IMR-90 (cell line): Measurements from ENCODE around the gene ZMIZ1. TPM values are rescaled to one million over a fixed set of nuclear protein-coding genes. Genes with fewer than 3 reads are reported as not detected.

Experiments used
- ATAC-seq: fragments of 200-7000 bp; cut with Tn5 transposase; 2 replicates; pipeline ENCODE4 v1.9.1; 2020; ENCODE audit warnings: low read depth, mild to moderate bottlenecking, moderate library complexity
- BruUV-seq: library from RNA; stranded (reverse); fragments of 400-500 nt; replicated peaks from 2 replicates; lab custom pipeline; 2021; lab: Mats Ljungman, UMichigan
- CTCF ChIA-PET: fragments of 300-600 bp; formaldehyde crosslinking; extraction: SDS; loops from one replicate; lab custom pipeline; 2021; ENCODE audit warnings: antibody characterized with exemption; lab: Yijun Ruan, JAX
- POLR2A ChIA-PET: fragments of 300-600 bp; sonication (Branson Sonifier 250); formaldehyde crosslinking; loops from one replicate; lab custom pipeline; 2022; ENCODE audit warnings: antibody characterized with exemption; ENCODE audit not compliant: unreplicated experiment; lab: Charles Lee
- DNase-seq: peaks from one replicate; pipeline ENCODE4 v3.0.0; 2013
- H2AFZ ChIP-seq: replicated peaks from 2 replicates; pipeline ENCODE3; 2013; ENCODE audit warnings: low read length, mild to moderate bottlenecking; ENCODE audit not compliant: poor library complexity
- H2AK5ac ChIP-seq: 2 replicates; pipeline ENCODE4 v1.6.1; 2013; ENCODE audit warnings: low read depth, low read length, inconsistent platforms
- H2AK9ac ChIP-seq: replicated peaks from 2 replicates; pipeline ENCODE3; 2013; ENCODE audit warnings: mild to moderate bottlenecking, low read depth, low read length, moderate library complexity; ENCODE audit not compliant: poor library complexity
- H2BK120ac ChIP-seq: 2 replicates; pipeline ENCODE4 v1.6.1; 2013; ENCODE audit warnings: low read depth, low read length, inconsistent platforms
- H2BK15ac ChIP-seq: 3 replicates; pipeline ENCODE4 v1.6.1; 2013; ENCODE audit warnings: low read depth, low read length, inconsistent platforms
- H2BK20ac ChIP-seq: 2 replicates; pipeline ENCODE4 v1.6.1; 2013; ENCODE audit warnings: low read depth, mild to moderate bottlenecking, inconsistent platforms, low read length, moderate library complexity
- H2BK5ac ChIP-seq: 2 replicates; pipeline ENCODE4 v1.6.1; 2013; ENCODE audit warnings: mild to moderate bottlenecking, low read depth, low read length, inconsistent platforms; ENCODE audit not compliant: poor library complexity, severe bottlenecking
- H3K14ac ChIP-seq: replicated peaks from 2 replicates; pipeline ENCODE4 v1.6.1; 2013; ENCODE audit warnings: low read depth, low read length, inconsistent platforms
- H3K18ac ChIP-seq: 2 replicates; pipeline ENCODE4 v1.6.1; 2013; ENCODE audit warnings: low read depth, low read length, control low read depth
- H3K23ac ChIP-seq: 2 replicates; pipeline ENCODE4 v1.6.1; 2013; ENCODE audit warnings: low read depth, low read length, inconsistent platforms
- H3K27ac ChIP-seq: 2 replicates; pipeline ENCODE4 v1.5.1; 2013; ENCODE audit warnings: mild to moderate bottlenecking, control low read depth, low read length; ENCODE audit not compliant: insufficient read depth
- H3K27me3 ChIP-seq: 2 replicates; pipeline ENCODE4 v1.6.1; 2013; ENCODE audit warnings: low read length; ENCODE audit not compliant: control insufficient read depth, insufficient read depth
- H3K36me3 ChIP-seq: 2 replicates; pipeline ENCODE4 v1.6.1; 2013; ENCODE audit warnings: low read length, mixed read lengths; ENCODE audit not compliant: control insufficient read depth, insufficient read depth
- H3K4ac ChIP-seq: 2 replicates; pipeline ENCODE4 v1.6.1; 2013; ENCODE audit warnings: low read depth, low read length, inconsistent platforms
- H3K4me1 ChIP-seq: 2 replicates; pipeline ENCODE4 v1.6.1; 2013; ENCODE audit warnings: low read length, mixed read lengths; ENCODE audit not compliant: control insufficient read depth, insufficient read depth
- H3K4me2 ChIP-seq: 2 replicates; pipeline ENCODE4 v1.6.1; 2013; ENCODE audit warnings: low read depth, mild to moderate bottlenecking, control low read depth, low read length, moderate library complexity
- H3K4me3 ChIP-seq: 2 replicates; pipeline ENCODE4 v1.5.1; 2013; ENCODE audit warnings: low read depth, mild to moderate bottlenecking, control low read depth, low read length, moderate library complexity; ENCODE audit not compliant: insufficient read depth
- H3K56ac ChIP-seq: 2 replicates; pipeline ENCODE4 v1.6.1; 2013; ENCODE audit warnings: low read length, inconsistent platforms; ENCODE audit not compliant: insufficient read depth; ENCODE audit errors: extremely low read depth
- H3K79me1 ChIP-seq, 2 experiments: 2 replicates each; pipeline ENCODE4 v1.6.1; 2013; ENCODE audit warnings: low read length in 2 of 2, inconsistent platforms in 1 of 2, low read depth in 1 of 2
- H3K9ac ChIP-seq: 2 replicates; pipeline ENCODE4 v1.6.1; 2013; ENCODE audit warnings: low read depth, low read length, control low read depth
- H3K9me1 ChIP-seq: 2 replicates; pipeline ENCODE4 v1.6.1; 2013; ENCODE audit warnings: low read length, inconsistent platforms; ENCODE audit not compliant: insufficient read depth
- H3K9me3 ChIP-seq: 2 replicates; pipeline ENCODE4 v1.6.1; 2013; ENCODE audit warnings: low read length; ENCODE audit not compliant: control insufficient read depth, insufficient read depth
- H4K20me1 ChIP-seq: 2 replicates; pipeline ENCODE4 v1.6.1; 2013; ENCODE audit warnings: low read length, inconsistent platforms; ENCODE audit not compliant: insufficient read depth
- H4K5ac ChIP-seq: 2 replicates; pipeline ENCODE4 v1.6.1; 2013; ENCODE audit warnings: mild to moderate bottlenecking, low read depth, low read length, control low read depth
- H4K8ac ChIP-seq, 2 experiments: 2 replicates each; pipeline ENCODE4 v1.6.1; 2013; ENCODE audit warnings: low read depth in 2 of 2, low read length in 2 of 2, control low read depth in 1 of 2, inconsistent platforms in 1 of 2
- H4K91ac ChIP-seq: 2 replicates; pipeline ENCODE4 v1.6.1; 2013; ENCODE audit warnings: low read depth, low read length, inconsistent platforms; ENCODE audit not compliant: insufficient read depth
- BHLHE40 ChIP-seq: fragments of 150-350 bp; IDR thresholded peaks from 2 replicates; pipeline ENCODE4 v1.6.1; 2016; ENCODE audit warnings: mild to moderate bottlenecking, low read depth, low read length
- CEBPB ChIP-seq: IDR thresholded peaks from 2 replicates; pipeline ENCODE4 v1.6.1; 2012; ENCODE audit warnings: low read depth, low read length, improper control_type of control experiment
- CHD1 ChIP-seq: IDR thresholded peaks from 2 replicates; pipeline ENCODE4 v1.6.1; 2012; ENCODE audit warnings: low read depth, low read length, improper control_type of control experiment
- FOS ChIP-seq: fragments of 150-350 bp; IDR thresholded peaks from 2 replicates; pipeline ENCODE4 v1.6.1; 2016; ENCODE audit warnings: low read depth, low read length
- MAZ ChIP-seq: IDR thresholded peaks from 2 replicates; pipeline ENCODE4 v1.6.1; 2012; ENCODE audit warnings: low read depth, mild to moderate bottlenecking, low read length, improper control_type of control experiment, moderate library complexity, borderline replicate concordance
- MXI1 ChIP-seq: IDR thresholded peaks from 2 replicates; pipeline ENCODE4 v1.6.1; 2012; ENCODE audit warnings: low read depth, mild to moderate bottlenecking, low read length, moderate library complexity, borderline replicate concordance
- POLR2A ChIP-seq: IDR thresholded peaks from 2 replicates; pipeline ENCODE4 v1.6.1; 2012; ENCODE audit warnings: mild to moderate bottlenecking, low read depth, low read length
- RAD21 ChIP-seq: IDR thresholded peaks from 2 replicates; pipeline ENCODE4 v1.6.1; 2012; ENCODE audit warnings: low read length, improper control_type of control experiment
- RCOR1 ChIP-seq: IDR thresholded peaks from 2 replicates; pipeline ENCODE4 v1.6.1; 2012; ENCODE audit warnings: mild to moderate bottlenecking, low read length, improper control_type of control experiment; ENCODE audit not compliant: insufficient replicate concordance
- RFX5 ChIP-seq: IDR thresholded peaks from 2 replicates; pipeline ENCODE4 v1.8.0; 2012; ENCODE audit warnings: low read depth, mild to moderate bottlenecking, low read length, moderate library complexity
- SMC3 ChIP-seq: fragments of 150-350 bp; IDR thresholded peaks from 2 replicates; pipeline ENCODE4 v1.6.1; 2016; ENCODE audit warnings: low read depth, mild to moderate bottlenecking, antibody characterized with exemption, low read length, moderate library complexity
- WGBS, 2 experiments: methylation state at CpG; one replicate each; pipeline versions ENCODE4 v1.1.5 to v1.1.7; 2013; ENCODE audit warnings: missing lambda C conversion rate in 2 of 2; ENCODE audit not compliant: insufficient read length in 1 of 2; ENCODE audit errors: extremely low coverage in 2 of 2; 5-methylcytosine and 5-hydroxymethylcytosine counted together
- dilution Hi-C: fragments of 300-500 bp; cut with HindIII; formaldehyde crosslinking; loops from one replicate; pipeline ENCODE4 v1.14.3; 2018; ENCODE audit warnings: low sequenced_read_pairs; ENCODE audit not compliant: unreplicated experiment
- in situ Hi-C: fragments of 300-500 bp; cut with MboI; formaldehyde crosslinking; loops from 3 replicates; pipeline ENCODE4 v1.14.3; 2019; ENCODE audit warnings: low sequenced_read_pairs, inconsistent platforms, mixed read lengths
- intact Hi-C: fragments of 100-400 bp; cut with micrococcal nuclease; formaldehyde crosslinking; loops from 2 replicates; pipeline ENCODE4 v1.10.0; 2022
- polyA plus RNA-seq, 3 experiments: library from polyadenylated mRNA; depleted of rRNA; stranded (reverse); fragments of >200 nt; gene quantifications; 2 replicates each; pipeline ENCODE4 v1.2.3, GENCODE V29; 2012; ENCODE audit warnings: low replicate concordance in 1 of 3
- total RNA-seq: library from RNA; depleted of rRNA; stranded (reverse); fragments of >200 nt; gene quantifications from 2 replicates; pipeline ENCODE4 v1.2.3, GENCODE V29; 2012
- TF ChIP-seq, protein P1 (sequence below): fragments of 150-350 bp; IDR thresholded peaks from 2 replicates; pipeline ENCODE4 v1.6.1; 2016; ENCODE audit warnings: low read depth, mild to moderate bottlenecking, low read length, moderate library complexity, borderline replicate concordance
- TF ChIP-seq, protein P2 (sequence below): conservative IDR thresholded peaks from 2 replicates; pipeline ENCODE4 v1.5.1; 2012; ENCODE audit warnings: mild to moderate bottlenecking, low read depth, low read length, improper control_type of control experiment

ZMIZ1 gene
- total and polyA plus RNA-seq, 2 of the 4 experiments (the other 2 are of a cell fraction), result 6.6 to 48.7 TPM

DNA sequence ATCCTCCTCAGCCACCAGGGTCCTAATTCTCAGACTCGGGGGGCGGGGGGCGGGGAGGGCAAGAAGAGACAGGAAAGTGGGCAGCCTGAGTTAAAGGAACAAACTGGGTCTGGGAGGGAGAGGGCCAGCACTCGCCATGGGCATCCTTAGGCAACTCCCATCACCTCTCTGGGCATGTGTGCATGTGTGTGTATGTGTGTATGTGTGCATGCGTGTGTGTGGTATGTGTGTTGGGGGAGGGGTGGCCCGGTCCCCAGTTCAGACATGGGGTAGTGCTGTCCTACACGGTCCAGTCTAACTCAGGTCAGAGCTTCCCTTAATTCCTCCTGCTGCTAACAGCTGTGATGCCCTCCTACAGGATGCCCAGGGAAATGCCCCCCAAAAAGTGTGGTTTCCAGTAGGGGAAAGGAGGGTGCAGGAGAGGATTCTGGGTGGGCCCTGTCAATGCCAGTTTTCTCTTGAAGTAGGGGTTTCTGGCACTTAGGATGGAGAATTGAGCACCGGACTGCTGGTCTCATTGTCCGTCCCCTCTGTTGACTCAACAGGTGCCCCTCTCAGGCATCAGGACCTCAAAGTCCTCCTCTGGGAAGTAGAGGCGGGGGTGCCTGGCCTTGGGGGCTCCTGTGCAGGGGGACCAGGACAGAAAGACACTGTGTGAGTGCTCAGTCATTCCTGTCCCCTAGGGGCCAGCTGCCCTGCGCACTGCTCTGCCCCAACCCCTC, 15.1 kb upstream of the ZMIZ1 start:
- DNase-seq, result no peak
- no peak overlapping the region for H4K5ac ChIP-seq
- H3K27ac ChIP-seq, result no peak overlapping the region
- H3K4ac ChIP-seq, result no peak overlapping the region
- H3K9me1 ChIP-seq, result 0 out of 2 replicates have a peak, but pooled peaks cover 5% of the 10 kb centered on the region
- no peak overlapping the region for H3K4me2 ChIP-seq
- no peak for ATAC-seq
- in situ Hi-C loops (no loop called here), dilution Hi-C loops (no loop called here), intact Hi-C loops (no loop called here)
- ChIA-PET POLR2A (no interaction called here), CTCF (no interaction called here)
- H3K4me3 ChIP-seq, result no peak overlapping the region
- no peak overlapping the region for H3K56ac ChIP-seq
- H4K8ac ChIP-seq, result no peak overlapping the region
- 60% methylated on average over 1 of the region's 11 CpGs; no CpG with 5 or more reads in 1 of the 2 experiments for WGBS, 2 experiments
- peaks cover 9% of the 10 kb centered on the region; the same call in 1 of the 2 replicates for H3K27me3 ChIP-seq
- H3K23ac ChIP-seq, result no peak overlapping the region
- no peak overlapping the region for H2AK5ac ChIP-seq
- H4K20me1 ChIP-seq, result no peaks in the 10 kb centered on the region
- no TSS peak for BruUV-seq
- H3K14ac ChIP-seq, result no peak overlapping the region
- no peak overlapping the region for H2BK15ac ChIP-seq
- H3K9me3 ChIP-seq, result no peaks in the 10 kb centered on the region
- TF ChIP-seq CEBPB, result no peak
- TF ChIP-seq MAZ, result no peak
- TF ChIP-seq FOS, result no peak
- TF ChIP-seq, protein P1, sequence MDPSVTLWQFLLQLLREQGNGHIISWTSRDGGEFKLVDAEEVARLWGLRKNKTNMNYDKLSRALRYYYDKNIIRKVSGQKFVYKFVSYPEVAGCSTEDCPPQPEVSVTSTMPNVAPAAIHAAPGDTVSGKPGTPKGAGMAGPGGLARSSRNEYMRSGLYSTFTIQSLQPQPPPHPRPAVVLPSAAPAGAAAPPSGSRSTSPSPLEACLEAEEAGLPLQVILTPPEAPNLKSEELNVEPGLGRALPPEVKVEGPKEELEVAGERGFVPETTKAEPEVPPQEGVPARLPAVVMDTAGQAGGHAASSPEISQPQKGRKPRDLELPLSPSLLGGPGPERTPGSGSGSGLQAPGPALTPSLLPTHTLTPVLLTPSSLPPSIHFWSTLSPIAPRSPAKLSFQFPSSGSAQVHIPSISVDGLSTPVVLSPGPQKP, result no peak
- no peak for TF ChIP-seq RCOR1
- TF ChIP-seq SMC3, result no peak
- TF ChIP-seq POLR2A, result no peak
- no peak for TF ChIP-seq RAD21
- TF ChIP-seq RFX5, result no peak
- no peak for TF ChIP-seq CHD1
- TF ChIP-seq MXI1, result no peak
- TF ChIP-seq, protein P2, sequence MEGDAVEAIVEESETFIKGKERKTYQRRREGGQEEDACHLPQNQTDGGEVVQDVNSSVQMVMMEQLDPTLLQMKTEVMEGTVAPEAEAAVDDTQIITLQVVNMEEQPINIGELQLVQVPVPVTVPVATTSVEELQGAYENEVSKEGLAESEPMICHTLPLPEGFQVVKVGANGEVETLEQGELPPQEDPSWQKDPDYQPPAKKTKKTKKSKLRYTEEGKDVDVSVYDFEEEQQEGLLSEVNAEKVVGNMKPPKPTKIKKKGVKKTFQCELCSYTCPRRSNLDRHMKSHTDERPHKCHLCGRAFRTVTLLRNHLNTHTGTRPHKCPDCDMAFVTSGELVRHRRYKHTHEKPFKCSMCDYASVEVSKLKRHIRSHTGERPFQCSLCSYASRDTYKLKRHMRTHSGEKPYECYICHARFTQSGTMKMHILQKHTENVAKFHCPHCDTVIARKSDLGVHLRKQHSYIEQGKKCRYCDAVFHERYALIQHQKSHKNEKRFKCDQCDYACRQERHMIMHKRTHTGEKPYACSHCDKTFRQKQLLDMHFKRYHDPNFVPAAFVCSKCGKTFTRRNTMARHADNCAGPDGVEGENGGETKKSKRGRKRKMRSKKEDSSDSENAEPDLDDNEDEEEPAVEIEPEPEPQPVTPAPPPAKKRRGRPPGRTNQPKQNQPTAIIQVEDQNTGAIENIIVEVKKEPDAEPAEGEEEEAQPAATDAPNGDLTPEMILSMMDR, result no peak
- TF ChIP-seq BHLHE40, result no peak
- H2AFZ ChIP-seq, result peak overlapping the region; percentile 7
- H2BK120ac ChIP-seq, result no peak overlapping the region
- H3K4me1 ChIP-seq, result peaks cover 2% of the 10 kb centered on the region; the same call in 1 of the 2 replicates
- H3K36me3 ChIP-seq, result no peaks in the 10 kb centered on the region
- no peak overlapping the region for H2BK5ac ChIP-seq
- H3K79me1 ChIP-seq, result no peaks in the 10 kb centered on the region
- no peak overlapping the region for H3K9ac ChIP-seq
- H3K18ac ChIP-seq, result no peak overlapping the region
- no peak overlapping the region for H2BK20ac ChIP-seq
- H2AK9ac ChIP-seq, result no peak overlapping the region
- no peak overlapping the region for H4K91ac ChIP-seq
